WTC11 (cell line): Measurements from ENCODE around the gene MYH10. TPM values are rescaled to one million over a fixed set of nuclear protein-coding genes. Genes with fewer than 3 reads are reported as not detected.

Experiments
- ATAC-seq: fragments of 200-7000 bp; cut with Tn5 transposase; 2 replicates; pipeline ENCODE4 v1.10.0; 2021; ENCODE audit warnings: mild to moderate bottlenecking, moderate library complexity
- CTCF ChIA-PET: fragments of 300-600 bp; sonication (Branson Sonifier 250); formaldehyde crosslinking; loops from one replicate; lab custom pipeline; 2021; ENCODE audit warnings: antibody characterized with exemption; lab: Charles Lee
- POLR2A ChIA-PET: fragments of 350-600 bp; sonication (Branson Sonifier 250); formaldehyde crosslinking; loops from one replicate; lab custom pipeline; 2021; ENCODE audit warnings: antibody characterized with exemption; lab: Charles Lee
- DNase-seq: peaks from one replicate; pipeline ENCODE4 v3.0.0; 2021; ENCODE audit warnings: low spot score
- H3K27ac Mint-ChIP-seq: 2 replicates; pipeline ENCODE4 v1.8.0; 2021; ENCODE audit warnings: mixed read lengths
- H3K27me3 Mint-ChIP-seq: 2 replicates; pipeline ENCODE4 v1.8.0; 2021; ENCODE audit warnings: low read depth, mild to moderate bottlenecking, moderate library complexity, mixed read lengths
- H3K36me3 Mint-ChIP-seq: 2 replicates; pipeline ENCODE4 v1.8.0; 2021; ENCODE audit warnings: mixed read lengths
- H3K4me1 Mint-ChIP-seq: 2 replicates; pipeline ENCODE4 v1.8.0; 2022; ENCODE audit warnings: mixed read lengths
- H3K4me3 Mint-ChIP-seq: 2 replicates; pipeline ENCODE4 v1.8.0; 2021; ENCODE audit warnings: mild to moderate bottlenecking, moderate library complexity, mixed read lengths
- H3K9me3 Mint-ChIP-seq: 2 replicates; pipeline ENCODE4 v1.8.0; 2021; ENCODE audit warnings: mixed read lengths
- CREB1 ChIP-seq: sonication (generic); formaldehyde crosslinking; IDR thresholded peaks from 2 replicates; pipeline ENCODE4 v1.8.0; 2023; ENCODE audit warnings: mild to moderate bottlenecking, missing genetic modification reagents
- ELF4 ChIP-seq: sonication (generic); formaldehyde crosslinking; IDR thresholded peaks from 2 replicates; pipeline ENCODE4 v1.8.1; 2022; ENCODE audit warnings: low read depth, mild to moderate bottlenecking, moderate library complexity, missing genetic modification reagents
- FOXP1 ChIP-seq: sonication (generic); formaldehyde crosslinking; IDR thresholded peaks from 2 replicates; pipeline ENCODE4 v1.8.0; 2022; ENCODE audit warnings: missing genetic modification reagents, mild to moderate bottlenecking, moderate library complexity, borderline replicate concordance
- GABPB1 ChIP-seq: sonication (generic); formaldehyde crosslinking; IDR thresholded peaks from 2 replicates; pipeline ENCODE4 v1.8.1; 2023; ENCODE audit warnings: mild to moderate bottlenecking, missing genetic modification reagents
- KAT7 ChIP-seq: sonication (generic); formaldehyde crosslinking; IDR thresholded peaks from 2 replicates; pipeline ENCODE4 v1.8.1; 2023; ENCODE audit warnings: missing genetic modification reagents, mild to moderate bottlenecking, borderline replicate concordance
- OVOL2 ChIP-seq: fragments of 250-450 bp; sonication (Bioruptor Pico); IDR thresholded peaks from 2 replicates; pipeline ENCODE4 v1.9.0; 2021; ENCODE audit warnings: mild to moderate bottlenecking, borderline replicate concordance
- SMAD3 ChIP-seq: sonication (generic); formaldehyde crosslinking; IDR thresholded peaks from 2 replicates; pipeline ENCODE4 v1.8.0; 2022; ENCODE audit warnings: missing genetic modification reagents, mild to moderate bottlenecking, borderline replicate concordance
- SP1 ChIP-seq: sonication (generic); formaldehyde crosslinking; conservative IDR thresholded peaks from 2 replicates; pipeline ENCODE4 v1.8.1; 2022; ENCODE audit warnings: missing genetic modification reagents
- TEAD4 ChIP-seq: sonication (generic); formaldehyde crosslinking; IDR thresholded peaks from 2 replicates; pipeline ENCODE4 v1.8.0; 2022; ENCODE audit warnings: mild to moderate bottlenecking, missing genetic modification reagents
- ZNF138 ChIP-seq: sonication (generic); formaldehyde crosslinking; conservative IDR thresholded peaks from 2 replicates; pipeline ENCODE4 v1.8.1; 2022; ENCODE audit warnings: mild to moderate bottlenecking, moderate library complexity, missing genetic modification reagents
- ZNF219 ChIP-seq: sonication (generic); formaldehyde crosslinking; IDR thresholded peaks from 2 replicates; pipeline ENCODE4 v1.8.0; 2023; ENCODE audit warnings: missing genetic modification reagents, mild to moderate bottlenecking, borderline replicate concordance
- ZNF232 ChIP-seq: sonication (generic); formaldehyde crosslinking; IDR thresholded peaks from 2 replicates; pipeline ENCODE4 v1.8.0; 2022; ENCODE audit warnings: mild to moderate bottlenecking, missing genetic modification reagents
- ZNF317 ChIP-seq: sonication (generic); formaldehyde crosslinking; IDR thresholded peaks from 2 replicates; pipeline ENCODE4 v1.8.1; 2023; ENCODE audit warnings: low read depth, mild to moderate bottlenecking, moderate library complexity, missing genetic modification reagents, borderline replicate concordance
- total RNA-seq: library from RNA; stranded (reverse); gene quantifications from 3 replicates; pipeline ENCODE4 v1.2.3, GENCODE V29; 2021
- TF ChIP-seq, protein P1 (sequence below): sonication (generic); formaldehyde crosslinking; IDR thresholded peaks from 2 replicates; pipeline ENCODE4 v1.8.0; 2022; ENCODE audit warnings: mild to moderate bottlenecking, missing genetic modification reagents
- TF ChIP-seq, protein P2 (sequence below): sonication (generic); formaldehyde crosslinking; IDR thresholded peaks from 2 replicates; pipeline ENCODE4 v1.8.0; 2022; ENCODE audit warnings: mild to moderate bottlenecking, missing genetic modification reagents
- TF ChIP-seq, protein P3 (sequence below): fragments of 250-450 bp; sonication (Bioruptor Pico); IDR thresholded peaks from 2 replicates; pipeline ENCODE4 v1.9.0; 2021; ENCODE audit warnings: moderate library complexity, mild to moderate bottlenecking, inconsistent platforms, borderline replicate concordance
- TF ChIP-seq, protein P4 (sequence below): sonication (generic); formaldehyde crosslinking; IDR thresholded peaks from 2 replicates; pipeline ENCODE4 v1.8.1; 2022; ENCODE audit warnings: low read depth, missing genetic modification reagents, borderline replicate concordance
- TF ChIP-seq, protein P5 (sequence below): sonication (generic); formaldehyde crosslinking; conservative IDR thresholded peaks from 2 replicates; pipeline ENCODE4 v1.8.1; 2023; ENCODE audit warnings: mild to moderate bottlenecking, low read depth, missing genetic modification reagents, moderate library complexity
- TF ChIP-seq, protein P6 (sequence below): sonication (generic); formaldehyde crosslinking; IDR thresholded peaks from 2 replicates; pipeline ENCODE4 v1.8.1; 2023; ENCODE audit warnings: mild to moderate bottlenecking, missing genetic modification reagents
- TF ChIP-seq, protein P7 (sequence below): sonication (generic); formaldehyde crosslinking; IDR thresholded peaks from 2 replicates; pipeline ENCODE4 v1.8.1; 2023; ENCODE audit warnings: mild to moderate bottlenecking, missing genetic modification reagents, moderate library complexity
- TF ChIP-seq, protein P8 (sequence below): fragments of 250-450 bp; sonication (Bioruptor Pico); IDR thresholded peaks from 2 replicates; pipeline ENCODE4 v2.1.2; 2022; ENCODE audit warnings: mild to moderate bottlenecking, moderate library complexity

MYH10 gene
- total RNA-seq, 1 experiment from 2014 or later = 231 TPM

DNA sequence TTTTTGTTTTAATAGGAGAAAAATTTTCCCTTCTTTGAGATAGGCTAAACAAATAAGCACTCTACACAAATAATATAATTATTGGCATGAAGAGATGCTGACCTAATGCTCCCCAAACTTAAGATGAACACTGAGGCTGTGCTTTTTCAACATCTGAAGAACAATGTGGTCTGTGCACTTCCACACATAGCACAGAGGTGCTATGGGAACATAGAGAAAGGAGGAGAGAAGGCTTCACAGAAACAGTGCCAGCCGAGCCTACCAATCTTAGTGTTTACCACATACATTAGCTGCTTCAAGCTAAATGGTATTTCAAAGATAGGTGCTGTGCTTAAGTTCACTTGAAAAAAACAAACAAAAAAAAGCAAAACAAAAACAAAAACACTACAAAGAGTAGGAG lies 72.4 kb downstream of the MYH10 start:
- no peaks in the 10 kb centered on the region for H3K27me3 Mint-ChIP-seq
- H3K4me3 Mint-ChIP-seq = no peak overlapping the region
- no peaks in the 10 kb centered on the region for H3K9me3 Mint-ChIP-seq
- ChIA-PET CTCF (interaction anchor here (0.6 kb wide), 1 partner anchor 51 kb away, joined by 4 read pairs; no protein-coding TSS in a partner anchor), POLR2A (no interaction called here)
- no peak overlapping the region for H3K27ac Mint-ChIP-seq
- H3K36me3 Mint-ChIP-seq = peaks cover 37% of the 10 kb centered on the region
- no peak for DNase-seq
- TF ChIP-seq ZNF219 (CRISPR knock-in tag) = no peak
- TF ChIP-seq, protein P1, sequence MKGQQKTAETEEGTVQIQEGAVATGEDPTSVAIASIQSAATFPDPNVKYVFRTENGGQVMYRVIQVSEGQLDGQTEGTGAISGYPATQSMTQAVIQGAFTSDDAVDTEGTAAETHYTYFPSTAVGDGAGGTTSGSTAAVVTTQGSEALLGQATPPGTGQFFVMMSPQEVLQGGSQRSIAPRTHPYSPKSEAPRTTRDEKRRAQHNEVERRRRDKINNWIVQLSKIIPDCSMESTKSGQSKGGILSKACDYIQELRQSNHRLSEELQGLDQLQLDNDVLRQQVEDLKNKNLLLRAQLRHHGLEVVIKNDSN (CRISPR knock-in tag) = no peak
- TF ChIP-seq, protein P2, sequence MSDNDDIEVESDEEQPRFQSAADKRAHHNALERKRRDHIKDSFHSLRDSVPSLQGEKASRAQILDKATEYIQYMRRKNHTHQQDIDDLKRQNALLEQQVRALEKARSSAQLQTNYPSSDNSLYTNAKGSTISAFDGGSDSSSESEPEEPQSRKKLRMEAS (CRISPR knock-in tag) = no peak
- TF ChIP-seq GABPB1 (CRISPR knock-in tag) = no peak
- TF ChIP-seq SMAD3 (CRISPR knock-in tag) = no peak
- no peak for TF ChIP-seq TEAD4 (CRISPR knock-in tag)
- TF ChIP-seq, protein P3, sequence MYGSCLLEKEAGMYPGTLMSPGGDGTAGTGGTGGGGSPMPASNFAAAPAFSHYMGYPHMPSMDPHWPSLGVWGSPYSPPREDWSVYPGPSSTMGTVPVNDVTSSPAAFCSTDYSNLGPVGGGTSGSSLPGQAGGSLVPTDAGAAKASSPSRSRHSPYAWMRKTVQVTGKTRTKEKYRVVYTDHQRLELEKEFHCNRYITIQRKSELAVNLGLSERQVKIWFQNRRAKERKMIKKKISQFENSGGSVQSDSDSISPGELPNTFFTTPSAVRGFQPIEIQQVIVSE = no peak
- TF ChIP-seq ZNF138 (CRISPR knock-in tag) = no peak
- TF ChIP-seq ZNF232 = no peak
- TF ChIP-seq CREB1 = no peak
- TF ChIP-seq, protein P4, sequence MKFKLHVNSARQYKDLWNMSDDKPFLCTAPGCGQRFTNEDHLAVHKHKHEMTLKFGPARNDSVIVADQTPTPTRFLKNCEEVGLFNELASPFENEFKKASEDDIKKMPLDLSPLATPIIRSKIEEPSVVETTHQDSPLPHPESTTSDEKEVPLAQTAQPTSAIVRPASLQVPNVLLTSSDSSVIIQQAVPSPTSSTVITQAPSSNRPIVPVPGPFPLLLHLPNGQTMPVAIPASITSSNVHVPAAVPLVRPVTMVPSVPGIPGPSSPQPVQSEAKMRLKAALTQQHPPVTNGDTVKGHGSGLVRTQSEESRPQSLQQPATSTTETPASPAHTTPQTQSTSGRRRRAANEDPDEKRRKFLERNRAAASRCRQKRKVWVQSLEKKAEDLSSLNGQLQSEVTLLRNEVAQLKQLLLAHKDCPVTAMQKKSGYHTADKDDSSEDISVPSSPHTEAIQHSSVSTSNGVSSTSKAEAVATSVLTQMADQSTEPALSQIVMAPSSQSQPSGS (CRISPR knock-in tag) = no peak
- TF ChIP-seq OVOL2 (CRISPR knock-in tag) = no peak
- no peak for TF ChIP-seq ELF4 (CRISPR knock-in tag)
- TF ChIP-seq, protein P5, sequence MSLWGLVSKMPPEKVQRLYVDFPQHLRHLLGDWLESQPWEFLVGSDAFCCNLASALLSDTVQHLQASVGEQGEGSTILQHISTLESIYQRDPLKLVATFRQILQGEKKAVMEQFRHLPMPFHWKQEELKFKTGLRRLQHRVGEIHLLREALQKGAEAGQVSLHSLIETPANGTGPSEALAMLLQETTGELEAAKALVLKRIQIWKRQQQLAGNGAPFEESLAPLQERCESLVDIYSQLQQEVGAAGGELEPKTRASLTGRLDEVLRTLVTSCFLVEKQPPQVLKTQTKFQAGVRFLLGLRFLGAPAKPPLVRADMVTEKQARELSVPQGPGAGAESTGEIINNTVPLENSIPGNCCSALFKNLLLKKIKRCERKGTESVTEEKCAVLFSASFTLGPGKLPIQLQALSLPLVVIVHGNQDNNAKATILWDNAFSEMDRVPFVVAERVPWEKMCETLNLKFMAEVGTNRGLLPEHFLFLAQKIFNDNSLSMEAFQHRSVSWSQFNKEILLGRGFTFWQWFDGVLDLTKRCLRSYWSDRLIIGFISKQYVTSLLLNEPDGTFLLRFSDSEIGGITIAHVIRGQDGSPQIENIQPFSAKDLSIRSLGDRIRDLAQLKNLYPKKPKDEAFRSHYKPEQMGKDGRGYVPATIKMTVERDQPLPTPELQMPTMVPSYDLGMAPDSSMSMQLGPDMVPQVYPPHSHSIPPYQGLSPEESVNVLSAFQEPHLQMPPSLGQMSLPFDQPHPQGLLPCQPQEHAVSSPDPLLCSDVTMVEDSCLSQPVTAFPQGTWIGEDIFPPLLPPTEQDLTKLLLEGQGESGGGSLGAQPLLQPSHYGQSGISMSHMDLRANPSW (CRISPR knock-in tag) = no peak
- TF ChIP-seq, protein P6, sequence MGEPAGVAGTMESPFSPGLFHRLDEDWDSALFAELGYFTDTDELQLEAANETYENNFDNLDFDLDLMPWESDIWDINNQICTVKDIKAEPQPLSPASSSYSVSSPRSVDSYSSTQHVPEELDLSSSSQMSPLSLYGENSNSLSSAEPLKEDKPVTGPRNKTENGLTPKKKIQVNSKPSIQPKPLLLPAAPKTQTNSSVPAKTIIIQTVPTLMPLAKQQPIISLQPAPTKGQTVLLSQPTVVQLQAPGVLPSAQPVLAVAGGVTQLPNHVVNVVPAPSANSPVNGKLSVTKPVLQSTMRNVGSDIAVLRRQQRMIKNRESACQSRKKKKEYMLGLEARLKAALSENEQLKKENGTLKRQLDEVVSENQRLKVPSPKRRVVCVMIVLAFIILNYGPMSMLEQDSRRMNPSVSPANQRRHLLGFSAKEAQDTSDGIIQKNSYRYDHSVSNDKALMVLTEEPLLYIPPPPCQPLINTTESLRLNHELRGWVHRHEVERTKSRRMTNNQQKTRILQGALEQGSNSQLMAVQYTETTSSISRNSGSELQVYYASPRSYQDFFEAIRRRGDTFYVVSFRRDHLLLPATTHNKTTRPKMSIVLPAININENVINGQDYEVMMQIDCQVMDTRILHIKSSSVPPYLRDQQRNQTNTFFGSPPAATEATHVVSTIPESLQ (CRISPR knock-in tag) = no peak
- TF ChIP-seq, protein P7, sequence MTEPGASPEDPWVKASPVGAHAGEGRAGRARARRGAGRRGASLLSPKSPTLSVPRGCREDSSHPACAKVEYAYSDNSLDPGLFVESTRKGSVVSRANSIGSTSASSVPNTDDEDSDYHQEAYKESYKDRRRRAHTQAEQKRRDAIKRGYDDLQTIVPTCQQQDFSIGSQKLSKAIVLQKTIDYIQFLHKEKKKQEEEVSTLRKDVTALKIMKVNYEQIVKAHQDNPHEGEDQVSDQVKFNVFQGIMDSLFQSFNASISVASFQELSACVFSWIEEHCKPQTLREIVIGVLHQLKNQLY (CRISPR knock-in tag) = no peak
- TF ChIP-seq, all 79 proteins: peak for 0
- no peak for ATAC-seq
- H3K4me1 Mint-ChIP-seq = no peaks in the 10 kb centered on the region

DNA sequence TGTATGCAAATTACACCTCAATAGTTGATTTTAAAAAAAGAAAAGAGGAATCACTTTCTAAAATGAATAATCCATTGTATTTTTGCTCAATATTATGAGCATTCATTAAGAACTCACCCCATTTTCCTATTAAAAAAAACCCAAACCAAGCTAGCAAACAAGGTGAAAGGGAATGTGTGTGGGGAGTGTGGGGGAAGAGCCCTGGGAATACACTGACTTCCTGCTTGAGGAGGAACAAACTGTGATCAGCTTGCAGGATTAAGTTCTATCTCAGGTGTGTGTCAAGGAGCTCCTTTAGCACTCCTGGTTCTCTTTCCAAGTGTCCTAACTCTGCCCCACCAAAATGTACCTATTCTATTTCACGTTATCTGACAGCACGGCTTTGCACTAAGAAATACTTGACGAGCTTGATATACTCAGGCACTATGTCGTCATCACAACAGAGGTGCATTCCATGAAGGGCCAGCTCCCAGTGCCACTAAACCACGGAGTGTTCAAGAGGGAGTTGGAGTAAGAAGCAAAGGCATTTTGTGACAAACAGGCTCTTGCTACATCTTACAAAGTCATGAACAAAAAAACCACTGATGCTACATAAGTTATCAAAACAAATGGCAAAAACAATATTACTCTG lies 73.2 kb downstream of the MYH10 start:
- POLR2A ChIA-PET = no interaction called here
- H3K36me3 Mint-ChIP-seq = peaks cover 43% of the 10 kb centered on the region
- CTCF ChIA-PET = interaction anchor here (0.6 kb wide), 1 partner anchor 273 kb away, joined by 3 read pairs; no protein-coding TSS in a partner anchor
- H3K9me3 Mint-ChIP-seq = peaks cover under 1% of the 10 kb centered on the region
- H3K27ac Mint-ChIP-seq = no peak overlapping the region
- no peaks in the 10 kb centered on the region for H3K4me1 Mint-ChIP-seq
- TF ChIP-seq KAT7 (CRISPR knock-in tag) (no peak), ZNF138 (CRISPR knock-in tag) (no peak), FOXP1 (CRISPR knock-in tag) (no peak), ZNF317 (CRISPR knock-in tag) (no peak), SP1 (no peak), CREB1 (no peak)
- TF ChIP-seq, protein P6 (CRISPR knock-in tag) = no peak
- TF ChIP-seq, protein P8, sequence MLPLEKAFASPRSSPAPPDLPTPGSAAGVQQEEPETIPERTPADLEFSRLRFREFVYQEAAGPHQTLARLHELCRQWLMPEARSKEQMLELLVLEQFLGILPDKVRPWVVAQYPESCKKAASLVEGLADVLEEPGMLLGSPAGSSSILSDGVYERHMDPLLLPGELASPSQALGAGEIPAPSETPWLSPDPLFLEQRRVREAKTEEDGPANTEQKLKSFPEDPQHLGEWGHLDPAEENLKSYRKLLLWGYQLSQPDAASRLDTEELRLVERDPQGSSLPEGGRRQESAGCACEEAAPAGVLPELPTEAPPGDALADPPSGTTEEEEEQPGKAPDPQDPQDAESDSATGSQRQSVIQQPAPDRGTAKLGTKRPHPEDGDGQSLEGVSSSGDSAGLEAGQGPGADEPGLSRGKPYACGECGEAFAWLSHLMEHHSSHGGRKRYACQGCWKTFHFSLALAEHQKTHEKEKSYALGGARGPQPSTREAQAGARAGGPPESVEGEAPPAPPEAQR = no peak
- TF ChIP-seq, all 79 proteins: peak for 0
- no peak for DNase-seq
- H3K4me3 Mint-ChIP-seq = no peak overlapping the region
- no peak for ATAC-seq
- no peaks in the 10 kb centered on the region for H3K27me3 Mint-ChIP-seq
